GM12873 (cell line): Measurements from ENCODE around the gene NR5A2.

Experiments used
- TF ChIP-seq, protein P1 (sequence below): IDR thresholded peaks from 2 replicates; pipeline ENCODE4 v1.5.1; 2012; ENCODE audit warnings: low read depth, mild to moderate bottlenecking, moderate library complexity, low read length, control low read depth; ENCODE audit not compliant: insufficient read depth; ENCODE audit errors: missing control alignments

Gene NR5A2

DNA sequence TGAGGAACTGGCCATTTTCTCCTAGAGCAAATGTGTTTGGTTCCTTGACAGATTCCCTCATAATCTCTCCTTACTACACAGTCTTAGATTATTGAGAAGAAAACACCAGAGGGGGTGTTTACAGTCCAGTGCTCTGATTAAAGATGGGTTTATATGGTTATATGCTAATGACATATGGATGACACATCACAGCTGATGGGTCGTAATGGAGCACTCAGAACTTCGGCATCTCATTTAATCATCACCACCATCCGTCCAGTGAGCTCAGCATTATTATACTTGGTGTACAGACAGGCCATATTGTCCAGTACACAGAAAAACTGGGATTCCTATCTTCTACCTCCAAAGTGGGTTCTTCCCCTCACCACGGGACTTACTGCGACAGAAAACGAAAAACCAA lies 22.3 kb upstream of the NR5A2 start:
- TF ChIP-seq, protein P1, sequence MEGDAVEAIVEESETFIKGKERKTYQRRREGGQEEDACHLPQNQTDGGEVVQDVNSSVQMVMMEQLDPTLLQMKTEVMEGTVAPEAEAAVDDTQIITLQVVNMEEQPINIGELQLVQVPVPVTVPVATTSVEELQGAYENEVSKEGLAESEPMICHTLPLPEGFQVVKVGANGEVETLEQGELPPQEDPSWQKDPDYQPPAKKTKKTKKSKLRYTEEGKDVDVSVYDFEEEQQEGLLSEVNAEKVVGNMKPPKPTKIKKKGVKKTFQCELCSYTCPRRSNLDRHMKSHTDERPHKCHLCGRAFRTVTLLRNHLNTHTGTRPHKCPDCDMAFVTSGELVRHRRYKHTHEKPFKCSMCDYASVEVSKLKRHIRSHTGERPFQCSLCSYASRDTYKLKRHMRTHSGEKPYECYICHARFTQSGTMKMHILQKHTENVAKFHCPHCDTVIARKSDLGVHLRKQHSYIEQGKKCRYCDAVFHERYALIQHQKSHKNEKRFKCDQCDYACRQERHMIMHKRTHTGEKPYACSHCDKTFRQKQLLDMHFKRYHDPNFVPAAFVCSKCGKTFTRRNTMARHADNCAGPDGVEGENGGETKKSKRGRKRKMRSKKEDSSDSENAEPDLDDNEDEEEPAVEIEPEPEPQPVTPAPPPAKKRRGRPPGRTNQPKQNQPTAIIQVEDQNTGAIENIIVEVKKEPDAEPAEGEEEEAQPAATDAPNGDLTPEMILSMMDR: no peak

DNA sequence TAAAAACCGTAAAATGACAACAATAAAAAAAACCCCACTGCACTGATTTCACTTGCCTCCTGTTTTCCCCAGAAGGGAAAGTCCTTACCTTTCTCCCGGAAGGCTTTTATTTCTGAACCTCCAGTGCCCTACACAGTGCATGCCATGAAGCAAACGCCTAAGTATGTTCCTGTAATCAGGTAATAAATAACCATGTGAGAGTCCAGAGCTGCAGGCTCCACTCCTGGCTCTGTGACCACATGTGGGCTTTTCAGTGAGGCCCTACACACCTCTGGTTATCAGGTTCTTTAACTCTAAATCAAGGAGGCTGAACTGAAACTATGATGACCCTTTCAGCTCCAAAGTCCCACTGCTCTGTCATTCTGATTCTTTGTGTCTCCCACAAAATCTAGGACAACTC lies 20.8 kb upstream of the NR5A2 start:
- TF ChIP-seq, protein P1: no peak

DNA sequence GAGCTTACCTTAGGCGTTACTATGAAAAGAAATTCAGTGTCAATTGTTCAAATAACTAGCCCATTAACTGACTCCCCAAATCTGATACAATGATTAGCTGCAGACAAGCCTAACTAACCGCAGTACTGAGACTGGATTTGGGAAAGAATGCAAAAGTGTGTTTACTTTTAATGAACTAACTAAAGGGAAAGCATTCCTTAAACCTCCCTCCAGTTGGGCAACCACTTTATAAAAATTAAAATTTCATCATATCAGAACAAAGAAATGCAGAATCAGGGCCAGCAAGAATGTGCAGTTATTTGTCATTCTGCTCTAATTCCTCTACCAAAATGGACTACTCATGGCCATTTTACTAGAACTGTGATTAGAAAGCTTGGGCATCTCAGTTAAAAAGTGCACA lies 11.7 kb upstream of the NR5A2 start:
- TF ChIP-seq, protein P1: no peak

DNA sequence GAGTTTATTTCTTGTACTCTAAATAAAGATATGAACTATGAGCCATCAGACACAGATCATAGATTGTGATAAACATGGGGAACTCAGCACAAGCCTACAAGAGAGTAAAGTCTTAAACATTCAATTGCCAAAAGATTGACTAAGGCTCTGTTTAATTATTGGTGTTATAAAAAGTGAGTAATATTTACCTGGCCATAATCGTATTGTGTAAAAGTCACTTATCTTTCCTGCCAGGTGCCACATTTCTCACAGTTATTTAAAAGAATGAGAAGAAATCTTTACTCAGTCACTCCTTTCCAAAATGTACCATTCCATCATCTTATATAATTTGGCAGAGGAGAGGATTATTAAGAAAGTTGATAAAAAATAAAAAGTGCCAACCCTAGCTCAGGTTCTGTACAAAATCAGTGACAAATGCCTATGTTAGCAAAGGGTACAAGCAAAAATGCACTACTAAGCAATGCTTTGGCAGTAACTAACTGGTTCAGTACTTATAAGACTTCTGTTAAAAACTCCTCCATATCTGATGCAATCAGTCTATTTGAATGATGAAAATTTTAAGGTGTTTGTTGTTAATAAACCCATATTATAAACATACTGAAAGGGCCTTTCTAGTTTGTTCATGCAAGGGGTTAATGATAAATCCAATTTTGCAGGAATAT lies 5.8 kb upstream of the NR5A2 start:
- TF ChIP-seq, protein P1: no peak

DNA sequence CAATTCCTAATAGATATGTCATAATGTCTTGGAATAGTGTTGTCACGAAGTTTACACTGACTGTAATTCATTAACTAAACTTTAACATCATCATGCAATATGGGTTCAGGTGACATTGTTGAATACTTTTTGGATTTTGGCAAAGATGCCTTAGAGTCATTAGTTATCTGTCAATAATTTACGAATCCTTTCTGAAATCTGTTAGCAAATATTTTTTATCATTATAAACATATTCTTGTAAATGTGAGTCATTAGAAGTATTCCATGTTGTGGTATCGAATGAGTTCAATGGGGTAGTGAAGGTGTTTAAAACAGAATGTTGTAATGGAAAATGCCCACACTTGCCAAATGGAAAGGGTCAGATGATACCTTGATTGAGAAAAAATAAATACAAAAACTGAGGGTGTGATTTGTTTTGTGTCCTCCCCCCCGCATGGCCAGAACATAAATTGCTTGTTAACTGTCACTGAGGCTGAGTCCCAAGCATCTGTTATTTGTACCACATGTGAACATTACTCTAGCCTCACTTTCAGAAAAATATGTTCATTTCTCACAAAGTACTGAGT lies 5.2 kb upstream of the NR5A2 start:
- TF ChIP-seq, protein P1: no peak

DNA sequence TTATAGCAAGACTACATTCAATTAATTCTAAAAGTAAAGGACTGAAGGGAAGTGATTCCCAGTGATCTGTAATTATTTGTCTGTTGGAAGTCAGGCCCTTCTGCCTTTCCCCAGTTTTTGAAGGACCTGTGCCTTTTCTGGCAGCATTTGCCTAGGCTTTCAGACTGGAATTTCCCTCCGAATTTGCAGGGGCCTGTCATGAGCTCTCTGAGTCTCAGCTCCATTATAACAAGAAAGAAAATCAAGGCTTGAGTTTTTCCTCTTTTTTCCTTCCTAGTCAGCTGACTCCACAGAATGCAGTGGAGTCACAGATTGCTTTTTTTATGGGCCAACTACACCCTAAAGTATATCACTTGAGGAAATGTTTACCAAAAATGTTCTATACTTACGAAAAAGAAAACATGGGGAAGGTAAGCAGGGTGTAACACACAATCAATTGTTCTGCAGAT lies 1.1 kb downstream of the NR5A2 start:
- TF ChIP-seq, protein P1: no peak

DNA sequence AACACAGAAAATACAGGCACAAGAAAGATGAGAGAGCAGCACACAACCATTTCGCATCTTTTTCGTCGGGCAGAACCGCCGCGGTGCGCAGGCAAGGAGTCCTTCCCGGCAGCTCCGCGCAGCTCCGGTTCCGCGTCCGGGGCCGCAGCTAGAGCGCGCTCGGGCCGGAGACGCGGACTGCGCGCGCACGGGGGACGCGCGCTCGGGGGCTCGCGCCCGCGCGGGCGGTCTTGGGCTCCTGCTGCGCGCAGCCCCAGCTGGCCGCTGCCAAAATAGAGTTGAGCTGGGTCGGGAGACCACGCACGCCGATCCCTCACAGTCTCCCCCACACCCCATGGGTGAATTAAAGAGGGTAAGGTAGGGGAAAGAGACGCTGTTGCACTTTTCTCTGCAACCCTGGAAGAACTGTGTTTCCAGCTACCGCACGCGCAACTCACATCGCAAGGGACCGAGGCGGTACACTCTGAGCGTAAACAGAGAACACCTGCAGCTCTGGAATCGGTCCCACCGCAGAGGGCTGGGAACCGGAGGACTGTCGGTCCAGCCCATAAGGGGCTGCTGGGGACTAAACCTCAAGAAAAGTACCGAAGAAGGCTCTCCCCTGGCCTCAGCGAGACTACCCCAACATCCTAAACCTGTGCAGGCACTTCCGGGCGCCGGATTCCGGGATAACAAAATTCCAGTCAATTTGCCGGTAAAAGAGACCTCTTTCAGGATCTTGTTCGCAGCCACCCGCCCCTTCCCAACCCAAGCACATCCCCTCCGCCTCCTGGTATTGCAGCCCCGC lies 1.7 kb downstream of the NR5A2 start:
- TF ChIP-seq, protein P1: no peak
